H1 (cell line): ENCODE data around the gene ITGA3.

Source experiments
- CHD2 ChIP-seq: IDR thresholded peaks from 2 replicates; pipeline ENCODE4 v1.6.1; 2012; ENCODE audit warnings: low read length, improper control_type of control experiment
- EP300 ChIP-seq, 2 experiments: IDR thresholded peaks; 1 replicate in 1 of 2; 2 replicates in 1 of 2; pipeline ENCODE4 v1.6.1; 2011 to 2012; ENCODE audit warnings: low read depth in 2 of 2, low read length in 2 of 2, mild to moderate bottlenecking in 2 of 2, borderline replicate concordance in 1 of 2, inconsistent platforms in 1 of 2, moderate library complexity in 1 of 2

- TF ChIP-seq CHD2 (no peak), EP300 (IDR thresholded peaks at IDR 0.05; ENCODE audit: borderline replicate concordance in 1 of 2, low read depth in 2 of 2, low read length in 2 of 2) (no peak)
Measured at GRCh38 chr17:50074227-50074626, 18.3 kb downstream of the ITGA3 start.
